Activated CD4-positive, CD25-positive, alpha-beta regulatory T cell treated with anti-CD3 and anti-CD28 coated beads, Interleukin-2, amount 50 U/mL, for 24 hours (primary cell): ENCODE measurements around the gene PPP1R3E.
"Not testable (repeated sequence)": the region's sequence is repeated elsewhere in the genome, so short reads cannot be mapped to it uniquely, and the experiment has no call there.

Experiments used
- ATAC-seq, 2 donors: fragments of 150-1000 bp; cut with Tn5 transposase; one replicate each; pipeline ENCODE4 v1.10.0; 2021; ENCODE audit warnings: mild to moderate bottlenecking in 1 of 2, moderate library complexity in 1 of 2

The PPP1R3E gene

GRCh38 chr14:23297611-23298277, 4.9 kb downstream of the PPP1R3E start:
- ATAC-seq = no peak

GRCh38 chr14:23297096-23297495, 5.6 kb downstream of the PPP1R3E start:
- no peak for ATAC-seq

GRCh38 chr14:23296012-23296777, 6.5 kb downstream of the PPP1R3E start:
- no peak for ATAC-seq

- ATAC-seq = peak; percentile 83
Observed at GRCh38 chr14:23294734-23295561, 7.7 kb downstream of the PPP1R3E start.

GRCh38 chr14:23286902-23287479, 15.7 kb downstream of the PPP1R3E start:
- ATAC-seq = no peak

- ATAC-seq = peak; percentile 98
Observed at GRCh38 chr14:23286020-23286901, 16.4 kb downstream of the PPP1R3E start, which contains the start of gene HOMEZ. TSS of gene HOMEZ (minus strand) at chr14:23286132. CDS start at chr14:23285952, 180 bp downstream.

GRCh38 chr14:23285530-23286019, 17.1 kb downstream of the PPP1R3E start:
- ATAC-seq = peak; percentile 18 to 21

- ATAC-seq = no peak
Observed at GRCh38 chr14:23284654-23285529, 17.8 kb downstream of the PPP1R3E start.

GRCh38 chr14:23281247-23281646, 21.4 kb downstream of the PPP1R3E start:
- no peak for ATAC-seq

GRCh38 chr14:23277928-23278327, 24.7 kb downstream of the PPP1R3E start:
- not testable (repeated sequence) for ATAC-seq

- ATAC-seq = no peak
Observed at GRCh38 chr14:23277189-23277588, 25.5 kb downstream of the PPP1R3E start.

- ATAC-seq = no peak
Observed at GRCh38 chr14:23275412-23275811, 27.2 kb downstream of the PPP1R3E start.

- ATAC-seq = no peak
Observed at GRCh38 chr14:23269193-23269592, 33.5 kb downstream of the PPP1R3E start.

GRCh38 chr14:23260849-23261248, 41.8 kb downstream of the PPP1R3E start:
- not testable (repeated sequence) for ATAC-seq

GRCh38 chr14:23259426-23259825, 43.2 kb downstream of the PPP1R3E start:
- ATAC-seq = no peak

- ATAC-seq = no peak
Observed at GRCh38 chr14:23258256-23258655, 44.4 kb downstream of the PPP1R3E start.

- ATAC-seq = no peak
Observed at GRCh38 chr14:23252420-23253333, 50.0 kb downstream of the PPP1R3E start.

GRCh38 chr14:23252006-23252405, 50.7 kb downstream of the PPP1R3E start:
- ATAC-seq = no peak

- no peak for ATAC-seq
Observed at GRCh38 chr14:23249824-23250223, 52.8 kb downstream of the PPP1R3E start.
